HepG2 (cell line): ENCODE data around the gene FAM217B. TPM values are rescaled to one million over a fixed set of nuclear protein-coding genes. Genes with fewer than 3 reads are reported as not detected.

Experiments used
- ATAC-seq: fragments of 200-7000 bp; cut with Tn5 transposase; 3 replicates; pipeline ENCODE4 v1.9.1; 2020; ENCODE audit warnings: mild to moderate bottlenecking, moderate library complexity
- BruUV-seq: library from RNA; stranded (reverse); fragments of 400-500 nt; replicated peaks from 2 replicates; lab custom pipeline; 2021; lab: Mats Ljungman, UMichigan
- CTCF ChIA-PET: fragments of 300-600 bp; formaldehyde crosslinking; extraction: SDS; loops from one replicate; lab custom pipeline; 2021; ENCODE audit warnings: low total read pairs, inconsistent platforms, low intra/inter-chr PET ratio; lab: Yijun Ruan, JAX
- POLR2A ChIA-PET: fragments of 350-600 bp; sonication (Branson Sonifier 250); formaldehyde crosslinking; loops from one replicate; lab custom pipeline; 2020; ENCODE audit warnings: antibody characterized with exemption, inconsistent platforms; lab: Yijun Ruan, JAX
- DNase-seq: peaks from one replicate; pipeline ENCODE4 v3.0.0-alpha.2; 2015; ENCODE audit warnings: low spot score
- FAIRE-seq: peaks from 3 replicates; lab custom pipeline; 2011; peaks lifted over from hg19 to GRCh38; lab: Jason Lieb, UNC
- H2AFZ ChIP-seq: one replicate; pipeline ENCODE4 v1.6.1; 2011; ENCODE audit warnings: low read length, inconsistent platforms
- H3K27ac ChIP-seq: fragments of 300-600 bp; 3 replicates; pipeline ENCODE4 v1.8.0; 2011; ENCODE audit warnings: mixed run types, mild to moderate bottlenecking, mixed read lengths, low read length, inconsistent platforms; ENCODE audit not compliant: insufficient read depth; ENCODE audit errors: extremely low read length
- H3K27me3 ChIP-seq, 2 experiments: fragments of 200-600 bp in 1 of 2; 2 replicates in 1 of 2; 3 replicates in 1 of 2; pipeline versions ENCODE4 v1.6.0 to v1.8.0; 2011; ENCODE audit warnings: low read length in 2 of 2, mild to moderate bottlenecking in 2 of 2, moderate library complexity in 2 of 2, inconsistent platforms in 1 of 2; ENCODE audit not compliant: insufficient read depth in 2 of 2, control insufficient read depth in 1 of 2
- H3K36me3 ChIP-seq, 2 experiments: fragments of 200-600 bp in 1 of 2; replicated peaks in 1 of 2; 2 replicates in 1 of 2; 3 replicates in 1 of 2; pipeline versions ENCODE4 v1.5.1 to v1.8.0; 2011; ENCODE audit warnings: low read length in 2 of 2, inconsistent platforms in 1 of 2; ENCODE audit not compliant: insufficient read depth in 2 of 2, control insufficient read depth in 1 of 2
- H3K4me1 ChIP-seq: 2 replicates; pipeline ENCODE4 v1.5.1; 2012; ENCODE audit warnings: low read length, inconsistent platforms; ENCODE audit not compliant: insufficient read depth
- H3K4me2 ChIP-seq: 2 replicates; pipeline ENCODE4 v1.6.0; 2011; ENCODE audit warnings: low read depth, low read length, inconsistent platforms
- H3K4me3 ChIP-seq, 3 experiments: fragments of 200-600 bp in 1 of 3; sonication (generic), shearing (Covaris generic) in 1 of 3; replicated peaks in 1 of 3; 2 replicates each; pipeline ENCODE4 v1.5.1; 2011 to 2016; ENCODE audit warnings: low read length in 3 of 3, inconsistent platforms in 2 of 3, low read depth in 2 of 3, mild to moderate bottlenecking in 2 of 3, control low read depth in 1 of 3, mixed read lengths in 1 of 3; ENCODE audit not compliant: insufficient read depth in 1 of 3
- H3K79me2 ChIP-seq: one replicate; pipeline ENCODE4 v1.6.1; 2011; ENCODE audit warnings: low read length, inconsistent platforms; ENCODE audit not compliant: insufficient read depth
- H3K9ac ChIP-seq: 2 replicates; pipeline ENCODE4 v1.6.0; 2011; ENCODE audit warnings: mild to moderate bottlenecking, low read depth, low read length, inconsistent platforms; ENCODE audit not compliant: insufficient read depth
- H3K9me3 ChIP-seq: 2 replicates; pipeline ENCODE4 v1.5.1; 2012; ENCODE audit warnings: mild to moderate bottlenecking, low read length
- H4K20me1 ChIP-seq: 2 replicates; pipeline ENCODE4 v1.6.0; 2011; ENCODE audit warnings: inconsistent platforms, mild to moderate bottlenecking, low read length, moderate library complexity; ENCODE audit not compliant: insufficient read depth
- CCDC6 ChIP-seq: sonication (generic); formaldehyde crosslinking; IDR thresholded peaks from 2 replicates; pipeline ENCODE4 v1.8.1; 2022; ENCODE audit warnings: mild to moderate bottlenecking, missing genetic modification reagents, moderate library complexity
- FOXA3 ChIP-seq: IDR thresholded peaks from 2 replicates; pipeline ENCODE4 v1.6.1; 2016; ENCODE audit warnings: missing genetic modification reagents, missing compliant biosample characterization
- PAX8 ChIP-seq: sonication (generic); formaldehyde crosslinking; IDR thresholded peaks from 2 replicates; pipeline ENCODE4 v1.8.0; 2022; ENCODE audit warnings: mild to moderate bottlenecking, missing genetic modification reagents, borderline replicate concordance
- PHF8 ChIP-seq: sonication (generic); formaldehyde crosslinking; IDR thresholded peaks from 2 replicates; pipeline ENCODE4 v1.5.0; 2020; ENCODE audit warnings: missing genetic modification reagents
- RELA ChIP-seq: sonication (generic); formaldehyde crosslinking; IDR thresholded peaks from 2 replicates; pipeline ENCODE4 v1.4.0; 2020; ENCODE audit warnings: missing genetic modification reagents
- REPIN1 ChIP-seq: sonication (generic); formaldehyde crosslinking; IDR thresholded peaks from 2 replicates; pipeline ENCODE4 v1.8.0; 2022; ENCODE audit warnings: missing genetic modification reagents, low read depth, mild to moderate bottlenecking, borderline replicate concordance
- SOX13 ChIP-seq, 3 experiments: fragments of 450-650 bp in 1 of 3; sonication (generic) in 1 of 3; formaldehyde crosslinking in 1 of 3; IDR thresholded peaks in 2 of 3; conservative IDR thresholded peaks in 1 of 3; 2 replicates each; pipeline versions ENCODE4 v1.5.0 to v1.6.1; 2016 to 2020; ENCODE audit warnings: antibody characterized with exemption in 1 of 3, mild to moderate bottlenecking in 1 of 3, missing compliant biosample characterization in 1 of 3, missing genetic modification reagents in 1 of 3, moderate library complexity in 1 of 3
- ZNF17 ChIP-seq: sonication (generic); formaldehyde crosslinking; IDR thresholded peaks from 2 replicates; pipeline ENCODE4 v1.5.0; 2020; ENCODE audit warnings: mild to moderate bottlenecking, missing genetic modification reagents
- ZNF383 ChIP-seq: sonication (generic); formaldehyde crosslinking; IDR thresholded peaks from 2 replicates; pipeline ENCODE4 v1.4.0; 2020; ENCODE audit warnings: missing genetic modification reagents, mild to moderate bottlenecking, borderline replicate concordance
- ZNF672 ChIP-seq: sonication (generic); formaldehyde crosslinking; IDR thresholded peaks from 2 replicates; pipeline ENCODE4 v1.8.1; 2022; ENCODE audit warnings: missing genetic modification reagents
- ZSCAN29 ChIP-seq: sonication (generic); formaldehyde crosslinking; conservative IDR thresholded peaks from 2 replicates; pipeline ENCODE4 v1.4.0; 2020; ENCODE audit warnings: mild to moderate bottlenecking, missing genetic modification reagents
- WGBS: methylation state at CpG from one replicate; pipeline ENCODE4 v1.1.6; 2017; ENCODE audit warnings: low lambda C conversion rate; 5-methylcytosine and 5-hydroxymethylcytosine counted together
- in situ Hi-C: cut with HindIII; loops from 2 replicates; pipeline ENCODE4 v1.10.0; 2017; ENCODE audit warnings: low pct_unique_long_range_greater_than_20kb; ENCODE audit not compliant: extremely low pct_ligation_motif_present
- intact Hi-C: fragments of 100-400 bp; cut with micrococcal nuclease; formaldehyde crosslinking; loops from one replicate; pipeline ENCODE4 v1.10.0; 2022; ENCODE audit not compliant: unreplicated experiment
- polyA plus RNA-seq, 8 experiments: library from polyadenylated mRNA; depleted of rRNA in 3 of 8; stranded (reverse) in 7 of 8; unstranded in 1 of 8; fragments of >200 nt; fragmentation: Illumina TruSeq in 4 of 8; extraction: Trizol in 4 of 8; gene quantifications; 2 replicates each; pipeline versions ENCODE4 v1.2.1 to v1.2.3, GENCODE V29; 2011 to 2016; ENCODE audit warnings: low read depth in 4 of 8, missing spikeins in 1 of 8, mixed read lengths in 1 of 8; ENCODE audit not compliant: insufficient read depth in 1 of 8
- total RNA-seq, 5 experiments: library from RNA; depleted of rRNA; stranded (reverse); fragments of >200 nt; fragmentation: Illumina TruSeq; extraction: Trizol; gene quantifications; 2 replicates each; pipeline ENCODE4 v1.2.3, GENCODE V29; 2016; ENCODE audit warnings: low read depth in 1 of 5
- TF ChIP-seq, protein P1 (sequence below): sonication (generic); formaldehyde crosslinking; IDR thresholded peaks from 2 replicates; pipeline ENCODE4 v1.8.1; 2023; ENCODE audit warnings: mild to moderate bottlenecking, missing genetic modification reagents
- TF ChIP-seq, protein P2 (sequence below): sonication (generic); formaldehyde crosslinking; IDR thresholded peaks from 2 replicates; pipeline ENCODE4 v1.5.0; 2020; ENCODE audit warnings: mild to moderate bottlenecking, low read depth, missing genetic modification reagents, borderline replicate concordance

Gene FAM217B
- total and polyA plus RNA-seq, 2 of the 13 experiments (the other 11 are each of a cell fraction or from before 2014, with no cell fraction given) = 11.1 to 14.3 TPM

DNA sequence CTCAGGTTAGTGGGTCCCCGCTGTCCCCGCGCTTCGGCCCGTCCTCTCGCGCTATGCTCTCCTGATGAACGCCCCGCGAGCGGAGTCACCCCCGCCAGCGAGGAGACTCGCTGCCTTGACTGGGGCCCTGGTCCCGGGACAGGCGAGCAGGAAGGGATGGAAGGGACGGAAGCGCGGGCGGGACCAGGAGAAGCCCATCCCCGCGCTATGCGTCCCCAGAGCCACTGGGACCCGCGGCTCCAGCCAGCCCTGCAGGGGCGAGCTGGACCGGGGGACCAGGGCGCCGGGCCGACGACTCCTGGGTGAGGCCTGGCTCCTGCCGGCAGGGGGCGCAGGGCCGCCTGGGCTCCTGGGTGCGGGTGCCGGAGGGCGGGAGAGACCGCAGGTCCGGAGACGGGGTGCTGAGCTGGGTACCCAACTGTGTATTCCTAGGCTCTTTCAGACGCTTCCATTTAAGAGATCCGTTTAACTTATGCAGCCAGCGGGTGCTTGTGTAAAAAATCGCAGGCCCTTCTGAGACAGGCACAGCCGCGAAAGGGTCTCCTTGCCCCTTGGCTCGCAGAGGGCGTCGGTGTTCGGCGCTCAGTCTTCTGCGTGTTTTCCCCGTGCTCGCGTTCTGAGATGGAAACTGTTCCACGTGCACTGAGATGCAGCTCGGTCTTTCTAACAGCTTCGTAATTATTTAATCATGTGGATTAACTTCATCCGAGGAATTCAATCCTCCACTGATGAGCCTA lies 6.2 kb upstream of the FAM217B start (continued):
- TF ChIP-seq, protein P1, sequence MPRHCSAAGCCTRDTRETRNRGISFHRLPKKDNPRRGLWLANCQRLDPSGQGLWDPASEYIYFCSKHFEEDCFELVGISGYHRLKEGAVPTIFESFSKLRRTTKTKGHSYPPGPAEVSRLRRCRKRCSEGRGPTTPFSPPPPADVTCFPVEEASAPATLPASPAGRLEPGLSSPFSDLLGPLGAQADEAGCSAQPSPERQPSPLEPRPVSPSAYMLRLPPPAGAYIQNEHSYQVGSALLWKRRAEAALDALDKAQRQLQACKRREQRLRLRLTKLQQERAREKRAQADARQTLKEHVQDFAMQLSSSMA (CRISPR knock-in tag) = no peak
- TF ChIP-seq ZSCAN29 (CRISPR knock-in tag) = no peak
- TF ChIP-seq REPIN1 (CRISPR knock-in tag) = no peak
- TF ChIP-seq FOXA3 (CRISPR knock-in tag) = no peak
- TF ChIP-seq PHF8 (CRISPR knock-in tag) = 0 out of 2 replicates have a peak, but pooled peaks have one; percentile 30
- no peak for TF ChIP-seq SOX13 (IDR thresholded peaks at IDR 0.05)
- 0 out of 4 replicates have a peak, but pooled peaks of 1 of the 2 experiments have one; percentile 27 for TF ChIP-seq SOX13 (CRISPR knock-in tag; conservative IDR thresholded peaks at IDR 0.05 in 1 of 2, IDR thresholded peaks at IDR 0.05 in 1 of 2)
- TF ChIP-seq, protein P2, sequence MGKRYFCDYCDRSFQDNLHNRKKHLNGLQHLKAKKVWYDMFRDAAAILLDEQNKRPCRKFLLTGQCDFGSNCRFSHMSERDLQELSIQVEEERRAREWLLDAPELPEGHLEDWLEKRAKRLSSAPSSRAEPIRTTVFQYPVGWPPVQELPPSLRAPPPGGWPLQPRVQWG = no peak
- TF ChIP-seq CCDC6 (CRISPR knock-in tag) = no peak
- TF ChIP-seq, all 625 proteins: peak for 101

DNA sequence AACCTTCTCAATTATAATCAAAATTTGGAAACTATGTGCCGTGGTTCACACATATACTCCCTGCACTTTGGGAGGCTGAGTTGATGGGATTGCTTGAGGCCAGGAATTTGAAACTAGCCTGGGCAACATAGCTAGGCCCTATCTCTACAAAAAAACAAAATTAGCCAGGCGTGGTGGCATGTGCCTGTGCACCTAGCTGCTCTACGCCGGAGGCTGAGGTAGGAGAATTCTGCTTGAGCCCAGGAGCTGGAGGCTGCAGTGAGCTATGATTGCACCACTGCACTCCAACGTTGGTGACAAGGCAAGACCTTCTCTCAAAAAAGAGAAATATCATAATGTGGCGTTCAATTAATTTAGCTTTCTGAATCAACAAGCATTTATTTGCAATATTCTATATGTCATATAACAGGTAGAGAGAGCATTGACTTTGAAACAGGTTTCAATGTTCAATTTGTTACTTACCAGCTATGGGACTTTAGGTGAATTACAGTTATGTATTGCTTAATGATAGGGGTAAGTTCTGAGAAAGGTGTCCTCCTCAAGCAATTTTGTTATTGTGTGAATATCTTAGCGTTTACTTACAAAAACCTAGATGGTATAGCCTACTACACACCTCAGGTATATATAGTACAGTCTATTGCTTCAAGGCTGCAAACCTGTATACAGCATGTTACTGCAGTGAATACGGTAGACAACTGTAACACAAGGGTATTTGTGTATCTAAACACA lies 4.6 kb upstream of the FAM217B start:
- DNase-seq = no peak
- no peaks in the 10 kb centered on the region for H4K20me1 ChIP-seq
- no TSS peak for BruUV-seq
- 86% methylated on average over 8 of the region's 8 CpGs for WGBS
- no peaks in the 10 kb centered on the region for H3K36me3 ChIP-seq
- in situ Hi-C loops = no loop called here
- no peak overlapping the region for H3K9ac ChIP-seq
- H3K27ac ChIP-seq = no peak overlapping the region
- H3K4me3 ChIP-seq = no peak overlapping the region
- no peak for TF ChIP-seq ZNF672
- TF ChIP-seq RELA (CRISPR knock-in tag) = no peak
- no peak for TF ChIP-seq ZNF383 (CRISPR knock-in tag)
- TF ChIP-seq ZNF17 (CRISPR knock-in tag) = no peak
- TF ChIP-seq PAX8 (CRISPR knock-in tag) = no peak
- intact Hi-C loops = no loop called here
- H3K4me2 ChIP-seq = no peak overlapping the region
- no peak for FAIRE-seq
- no peak for ATAC-seq
- H3K9me3 ChIP-seq = no peaks in the 10 kb centered on the region
- H3K4me1 ChIP-seq = peaks cover 15% of the 10 kb centered on the region
- H3K27me3 ChIP-seq = no peaks in the 10 kb centered on the region; a peak in 1 of 5 replicates
- no peaks in the 10 kb centered on the region for H3K79me2 ChIP-seq
- POLR2A ChIA-PET = no interaction called here
- CTCF ChIA-PET = no interaction called here
- no peak overlapping the region for H2AFZ ChIP-seq
